Measurements from ENCODE around the gene KRTAP4-7.
"Not testable (repeated sequence)": the region's sequence is repeated elsewhere in the genome, so short reads cannot be mapped to it uniquely, and the experiment has no call there.

Gene KRTAP4-7

DNA sequence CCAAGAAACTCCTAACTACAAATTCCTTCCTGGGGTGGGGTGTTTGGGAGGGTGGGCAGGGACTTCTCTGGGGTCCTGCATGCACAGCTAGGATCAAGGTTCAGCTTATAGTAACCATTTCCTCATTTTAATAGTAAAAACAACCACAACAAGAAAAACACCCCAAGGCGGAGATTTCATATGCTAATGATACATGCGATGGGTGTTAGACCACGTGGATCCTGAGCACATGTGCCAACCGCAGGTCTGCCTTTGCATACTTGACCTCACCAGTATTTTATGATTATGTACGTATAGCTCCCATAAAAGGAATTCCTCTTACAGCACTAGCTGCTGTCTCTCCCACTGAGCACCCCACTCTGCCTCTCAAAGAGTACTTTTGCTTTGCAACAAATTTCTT lies 32.3 kb downstream of the KRTAP4-7 start:
- DNase-seq, result no peak

GRCh38 chr17:41117846-41118386 lies 34.0 kb downstream of the KRTAP4-7 start, which contains the start of gene KRTAP4-11:
Gene KRTAP4-11 (minus strand): TSS chr17:41118373. CDS start chr17:41118315, 58 bp downstream.
- not testable (repeated sequence) for DNase-seq

GRCh38 chr17:41118721-41119120 lies 34.8 kb downstream of the KRTAP4-7 start:
- DNase-seq, result no peak

DNA sequence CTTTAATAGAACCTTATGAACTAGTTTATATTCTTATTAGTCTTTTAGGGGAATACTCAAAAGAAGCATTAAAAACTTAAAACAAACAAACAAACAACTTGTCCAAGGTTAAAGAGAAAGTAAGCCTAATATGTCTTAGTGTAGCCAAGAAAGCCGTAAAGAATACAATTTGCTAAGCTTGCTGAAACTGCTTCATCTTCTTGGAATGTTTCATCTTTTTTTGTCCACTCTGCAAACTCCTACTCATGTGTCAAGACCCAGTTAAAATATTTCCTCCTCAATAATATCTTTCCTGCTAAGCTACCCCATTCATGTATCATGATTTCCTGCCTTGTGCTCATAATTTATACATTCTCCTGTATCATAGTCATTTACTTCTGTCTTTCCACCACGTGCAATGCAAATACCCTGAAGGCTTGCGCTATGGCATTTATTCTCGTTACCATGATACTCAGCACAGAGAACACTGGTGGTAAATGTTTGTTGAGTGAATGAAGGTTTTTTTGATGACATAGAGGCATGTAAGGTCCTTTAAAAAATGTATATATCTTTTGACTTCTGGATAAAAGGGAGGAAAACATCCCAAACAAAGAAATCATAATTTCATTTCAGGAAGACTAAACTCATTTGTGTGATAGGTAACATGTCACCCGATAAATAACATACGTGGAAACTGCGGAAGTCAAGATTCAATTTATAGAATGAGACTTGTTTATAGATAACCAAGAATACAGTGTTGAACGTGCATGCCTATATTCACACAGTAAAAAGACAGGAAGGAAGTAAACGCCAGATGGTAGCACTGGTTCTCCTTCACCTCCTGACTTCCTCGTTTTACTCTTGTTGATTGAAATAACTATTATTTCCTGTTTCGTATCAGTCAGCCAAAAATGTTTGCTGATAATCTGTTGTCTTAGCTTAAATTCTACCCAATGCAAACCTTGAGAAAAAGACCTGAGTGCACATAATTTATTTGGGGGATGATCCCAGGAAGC lies 36.0 kb downstream of the KRTAP4-7 start:
- peak; percentile 29 for DNase-seq

- DNase-seq, result no peak
These were observed 37.8 kb downstream of the KRTAP4-7 start for GRCh38 chr17:41121742-41122141.

- not testable (repeated sequence) for DNase-seq
These were observed 39.5 kb downstream of the KRTAP4-7 start for GRCh38 chr17:41123292-41123990.

GRCh38 chr17:41123991-41124371 lies 40.0 kb downstream of the KRTAP4-7 start, which contains the start of gene KRTAP4-12:
Gene KRTAP4-12 (minus strand): TSS chr17:41124182. CDS start chr17:41124122, 60 bp downstream.
- DNase-seq, result not testable (repeated sequence)

DNA sequence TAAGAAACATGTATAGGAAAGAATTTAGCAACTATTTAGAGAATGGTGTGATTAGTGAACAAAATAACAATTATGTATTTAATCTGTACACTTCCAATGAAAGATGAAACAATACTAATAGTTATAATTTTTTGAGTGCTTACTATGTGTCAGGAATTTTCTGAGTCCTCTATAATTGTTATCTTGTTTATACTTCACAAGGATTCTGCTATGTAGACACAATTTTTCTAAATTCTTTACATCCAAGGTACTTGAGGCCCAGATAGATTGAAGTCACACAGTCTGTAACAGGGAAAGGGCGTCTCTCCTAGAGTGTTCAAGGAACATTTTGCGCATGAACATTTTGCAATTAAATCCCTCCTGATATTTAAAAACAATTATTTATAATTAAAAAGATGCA lies 41.1 kb downstream of the KRTAP4-7 start:
- DNase-seq, result no peak

DNA sequence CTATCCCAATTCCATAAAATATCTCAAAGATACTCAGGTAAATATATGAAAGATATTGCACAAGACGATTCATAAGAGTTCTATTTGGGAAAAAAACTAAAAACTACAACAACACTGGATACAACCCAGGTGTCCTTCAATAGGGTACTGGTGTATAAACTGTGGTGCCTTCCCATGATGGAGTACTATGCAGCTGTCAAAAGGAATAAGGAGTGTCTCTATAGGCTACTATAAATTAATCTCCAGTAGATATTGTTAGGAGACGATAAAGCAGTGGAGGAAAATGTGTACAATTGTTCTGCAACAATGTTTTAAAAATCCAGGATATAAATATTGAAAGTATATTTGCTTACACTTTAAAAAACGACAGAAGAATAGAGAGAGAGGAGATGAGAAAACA lies 42.5 kb downstream of the KRTAP4-7 start:
- DNase-seq, result no peak

GRCh38 chr17:41127371-41127770 lies 43.4 kb downstream of the KRTAP4-7 start:
- no peak for DNase-seq

DNA sequence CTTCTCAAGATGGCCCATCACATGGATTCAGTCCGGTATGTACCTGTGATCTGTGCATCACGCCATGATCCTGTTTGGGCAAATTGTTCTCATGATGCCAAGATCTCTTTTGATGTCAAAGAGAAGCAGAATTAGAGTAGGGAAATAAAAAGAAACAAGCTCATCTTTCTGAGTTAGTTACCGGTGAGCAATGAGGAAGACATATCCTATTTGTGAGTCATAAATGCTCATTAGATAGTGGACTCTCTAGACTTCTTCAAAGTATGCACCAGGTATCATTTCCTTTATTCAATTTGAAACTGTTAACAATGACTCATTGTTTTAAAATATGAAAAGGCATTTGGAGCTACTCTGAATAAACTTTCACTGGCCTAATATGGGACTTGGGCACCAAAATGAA lies 48.0 kb downstream of the KRTAP4-7 start:
- no peak for DNase-seq

GRCh38 chr17:41133880-41134735 lies 50.2 kb downstream of the KRTAP4-7 start:
- no peak for DNase-seq
